HCT116 (cell line): ENCODE results near the gene DIP2B. TPM values are rescaled to one million over a fixed set of nuclear protein-coding genes. Genes with fewer than 3 reads are reported as not detected.
A peak's percentile ranks its signal among the peaks of the same experiment; 100 is the strongest.
"Not testable (repeated sequence)": the region's sequence is repeated elsewhere in the genome, so short reads cannot be mapped to it uniquely, and the experiment has no call there.

Experiments
- ATAC-seq: fragments of 200-7000 bp; cut with Tn5 transposase; 2 replicates; pipeline ENCODE4 v1.9.1; 2020; ENCODE audit warnings: mild to moderate bottlenecking, moderate library complexity
- BruUV-seq: library from RNA; stranded (reverse); fragments of 400-500 nt; replicated peaks from 2 replicates; lab custom pipeline; 2021; lab: Mats Ljungman, UMichigan
- CTCF ChIA-PET: fragments of 300-600 bp; sonication (Branson Sonifier 250); formaldehyde crosslinking; loops from one replicate; lab custom pipeline; 2021; ENCODE audit warnings: antibody characterized with exemption; lab: Charles Lee
- POLR2A ChIA-PET: fragments of 300-600, 350-600 bp; sonication (Branson Sonifier 250); formaldehyde crosslinking; loops from one replicate; lab custom pipeline; 2021; ENCODE audit warnings: antibody characterized with exemption; lab: Charles Lee
- RAD21 ChIA-PET, 2 experiments: fragments of 300-600 bp; sonication (Branson Sonifier 250); formaldehyde crosslinking; loops; one replicate each; lab custom pipeline; 2023; ENCODE audit warnings: low total read pairs in 2 of 2; ENCODE audit not compliant: uncharacterized antibody in 2 of 2, unreplicated experiment in 2 of 2, low non-redundant PET in 1 of 2; lab: Charles Lee
- DNase-seq: peaks from one replicate; pipeline ENCODE4 v3.0.0-alpha.2; 2010; ENCODE audit warnings: low read depth, low spot score
- H2AFZ ChIP-seq: fragments of 200-600 bp; shearing (Covaris generic), sonication (generic); 2 replicates; pipeline ENCODE4 v1.6.1; 2017; ENCODE audit warnings: low read depth, mixed run types, mixed read lengths, antibody characterized with exemption, low read length; ENCODE audit not compliant: poor library complexity, severe bottlenecking
- H3K27ac ChIP-seq: 2 replicates; pipeline ENCODE4 v1.5.1; 2012; ENCODE audit warnings: low read depth, low read length
- H3K27me3 ChIP-seq: fragments of 200-600 bp; sonication (generic); 2 replicates; pipeline ENCODE4 v1.6.1; 2016; ENCODE audit warnings: mixed run types, low read length, mixed read lengths; ENCODE audit not compliant: insufficient read depth
- H3K36me3 ChIP-seq, 2 experiments: fragments of 200-500 bp in 1 of 2; fragments of 200-600 bp in 1 of 2; sonication (Bioruptor generic) in 1 of 2; sonication (generic) in 1 of 2; 2 replicates each; pipeline versions ENCODE4 v1.5.1 to v1.6.1; 2014 to 2016; ENCODE audit warnings: low read length in 2 of 2, inconsistent platforms in 1 of 2, mixed read lengths in 1 of 2, mixed run types in 1 of 2; ENCODE audit not compliant: insufficient read depth in 2 of 2, control insufficient read depth in 1 of 2
- H3K4me1 ChIP-seq, 2 experiments: fragments of 200-600 bp in 1 of 2; sonication (generic) in 1 of 2; 2 replicates each; pipeline versions ENCODE4 v1.5.1 to v1.6.1; 2012 to 2017; ENCODE audit warnings: low read length in 2 of 2, inconsistent platforms in 1 of 2, mild to moderate bottlenecking in 1 of 2, mixed read lengths in 1 of 2, mixed run types in 1 of 2, moderate library complexity in 1 of 2; ENCODE audit not compliant: insufficient read depth in 2 of 2, control insufficient read depth in 1 of 2
- H3K4me2 ChIP-seq: fragments of 200-600 bp; sonication (generic); 2 replicates; pipeline ENCODE4 v1.6.1; 2017; ENCODE audit warnings: mixed run types, low read length, mixed read lengths
- H3K4me3 ChIP-seq, 2 experiments: fragments of 200-600 bp in 1 of 2; sonication (generic) in 1 of 2; replicated peaks in 1 of 2; 2 replicates each; pipeline ENCODE4 v1.5.1; 2011 to 2016; ENCODE audit warnings: low read length in 2 of 2, control low read depth in 1 of 2, low read depth in 1 of 2, mild to moderate bottlenecking in 1 of 2, mixed read lengths in 1 of 2, mixed run types in 1 of 2
- H3K79me2 ChIP-seq: fragments of 200-600 bp; sonication (generic); 2 replicates; pipeline ENCODE4 v1.6.1; 2017; ENCODE audit warnings: mild to moderate bottlenecking, mixed run types, low read length, moderate library complexity, mixed read lengths; ENCODE audit not compliant: insufficient read depth
- H3K9ac ChIP-seq: fragments of 200-600 bp; sonication (generic); 2 replicates; pipeline ENCODE4 v1.6.1; 2016; ENCODE audit warnings: low read length, mixed read lengths
- H3K9me2 ChIP-seq: fragments of 200-600 bp; sonication (generic), shearing (Covaris generic); 2 replicates; pipeline ENCODE4 v1.6.1; 2017; ENCODE audit warnings: mixed run types, mild to moderate bottlenecking, moderate library complexity; ENCODE audit not compliant: insufficient read depth
- H3K9me3 ChIP-seq, 2 experiments: fragments of 200-500 bp in 1 of 2; fragments of 200-600 bp in 1 of 2; sonication (Bioruptor generic) in 1 of 2; sonication (generic) in 1 of 2; 2 replicates each; pipeline ENCODE4 v1.6.1; 2014 to 2017; ENCODE audit warnings: low read length in 2 of 2, mixed read lengths in 2 of 2, inconsistent platforms in 1 of 2, low read depth in 1 of 2, mild to moderate bottlenecking in 1 of 2, mixed run types in 1 of 2, moderate library complexity in 1 of 2; ENCODE audit not compliant: control insufficient read depth in 1 of 2, insufficient read depth in 1 of 2
- H4K20me1 ChIP-seq: fragments of 200-600 bp; sonication (generic), shearing (Covaris generic); 2 replicates; pipeline ENCODE4 v1.6.1; 2017; ENCODE audit warnings: mixed run types, mild to moderate bottlenecking, moderate library complexity; ENCODE audit not compliant: insufficient read depth
- CBX3 ChIP-seq: IDR thresholded peaks from 2 replicates; pipeline ENCODE4 v1.6.1; 2012; ENCODE audit warnings: low read depth
- MAX ChIP-seq: IDR thresholded peaks from 2 replicates; pipeline ENCODE4 v1.6.1; 2012
- RAD21 ChIP-seq: IDR thresholded peaks from 2 replicates; pipeline ENCODE4 v1.6.1; 2012; ENCODE audit warnings: low read depth, mild to moderate bottlenecking
- ZFX ChIP-seq: fragments of 450-650 bp; IDR thresholded peaks from 2 replicates; pipeline ENCODE4 v1.6.1; 2017
- intact Hi-C: fragments of 100-400 bp; cut with micrococcal nuclease; formaldehyde crosslinking; loops from 2 replicates; pipeline ENCODE4 v1.10.0; 2022
- total RNA-seq: library from RNA; stranded (reverse); gene quantifications from one replicate; pipeline ENCODE4 v1.2.1, GENCODE V29; 2021; ENCODE audit not compliant: unreplicated experiment

DIP2B gene
- total RNA-seq, 1 experiment from 2014 or later: 32.3 TPM

GRCh38 chr12:50498119-50498518 lies 6.7 kb upstream of the DIP2B start:
- H3K79me2 ChIP-seq, H3K4me2 ChIP-seq, H2AFZ ChIP-seq, H3K9ac ChIP-seq, intact Hi-C loops, BruUV-seq, H3K9me3 ChIP-seq, H3K9me2 ChIP-seq, H4K20me1 ChIP-seq, H3K4me1 ChIP-seq, H3K36me3 ChIP-seq, H3K27ac ChIP-seq, RAD21 ChIA-PET, H3K4me3 ChIP-seq, CTCF ChIA-PET, ATAC-seq, POLR2A ChIA-PET, DNase-seq, H3K27me3 ChIP-seq: not testable (repeated sequence)
- TF ChIP-seq CBX3: peak; percentile 60; the same call in 1 of the 2 replicates

DNA sequence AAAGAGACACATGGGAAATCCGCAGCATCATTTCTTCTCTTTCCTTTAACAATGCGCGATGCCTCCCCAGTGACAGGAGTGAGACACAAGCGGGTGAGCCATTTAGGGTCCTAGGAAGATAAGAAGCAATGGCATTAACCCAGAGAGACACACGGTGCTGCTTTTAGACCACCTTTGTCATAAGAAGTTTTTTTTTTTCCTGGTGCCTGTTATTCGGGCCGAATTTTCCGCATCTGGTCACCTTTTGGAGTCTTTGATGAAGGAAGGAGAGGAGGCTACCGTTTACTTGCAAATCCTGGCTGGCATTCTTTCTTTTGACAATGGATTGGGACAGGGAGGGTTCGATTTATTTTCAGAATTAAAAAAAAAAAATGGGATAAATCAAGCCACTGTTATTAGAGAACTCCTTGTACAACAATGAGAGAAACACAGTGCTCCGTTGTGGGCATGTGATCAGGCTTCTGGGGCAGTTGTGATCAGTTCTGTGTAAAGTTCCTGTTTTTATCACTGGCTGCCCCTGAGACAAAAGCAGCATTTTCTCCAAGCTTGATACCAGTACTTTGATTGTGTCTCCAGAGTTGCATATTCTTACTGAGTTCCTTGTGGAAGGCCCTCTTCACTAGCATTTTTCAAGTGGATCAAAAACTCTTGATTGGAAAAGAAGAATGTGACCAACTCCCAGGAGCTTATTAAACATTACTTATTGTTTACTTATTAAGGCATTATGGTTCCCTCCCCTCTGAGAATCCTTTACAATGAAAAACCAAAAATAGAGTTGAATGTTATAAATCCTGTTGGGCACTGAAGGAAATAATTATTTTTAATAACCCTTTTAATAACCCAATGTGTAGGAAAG lies 1.1 kb downstream of the DIP2B start:
- ChIA-PET RAD21 (interaction anchor here in 1 of 2 experiments (0.7 to 1.6 kb wide), 3 partner anchors 40 to 259 kb away, joined by 3 to 6 read pairs (median 4); no protein-coding TSS in a partner anchor), CTCF (interaction anchor here (0.9 to 2.9 kb wide), 6 partner anchors 8 to 259 kb away, joined by 3 to 38 read pairs (median 8); partner anchors contain the start of gene ATF1), POLR2A (interaction anchor here (1.6 kb wide), 1 partner anchor 13 kb away, joined by 3 read pairs; no protein-coding TSS in a partner anchor)
- Histone ChIP-seq H3K9me3 (no peaks in the 10 kb centered on the region), H3K79me2 (peaks cover 58% of the 10 kb centered on the region), H3K27ac (peak overlapping the region; percentile 84; the same call in 1 of the 2 replicates), H3K27me3 (no peaks in the 10 kb centered on the region), H3K4me3 (peak overlapping the region; percentile 77 to 90), H2AFZ (no peak overlapping the region), H3K9ac (peak overlapping the region; percentile 86), H3K36me3 (no peaks in the 10 kb centered on the region), H4K20me1 (no peaks in the 10 kb centered on the region), H3K4me1 (peaks cover 0 to 21% of the 10 kb centered on the region in 2 experiments; a peak in 3 of 4 replicates), H3K4me2 (peak overlapping the region; percentile 89), H3K9me2 (no peaks in the 10 kb centered on the region)
- TF ChIP-seq RAD21 (peak; percentile 21; the same call in 1 of the 2 replicates), MAX (no peak), ZFX (no peak)
- intact Hi-C loops: loop anchor here (1.0 to 10.0 kb wide), 2 partner anchors 132 to 839 kb away; partner anchors contain the start of gene CELA1
- ATAC-seq (no peak; the same call in 1 of the 2 replicates), DNase-seq (no peak)
- TSS peak; percentile 52 for BruUV-seq
